Body of pancreas (tissue), 4 donors: ENCODE results near the gene OMG. TPM values are rescaled to one million over a fixed set of nuclear protein-coding genes. Genes with fewer than 3 reads are reported as not detected.

Experiments
- ATAC-seq: fragments of 150-250 bp; one replicate; pipeline ENCODE4 v1.9.1; 2016
- DNase-seq, 4 donors: peaks; one replicate each; pipeline ENCODE4 v3.0.0-alpha.2; 2019
- H3K27ac ChIP-seq, 4 donors: fragments of 200-600 bp; sonication (generic); 1 replicate in 3 of 4; 2 replicates in 1 of 4; pipeline versions ENCODE4 v1.5.1 to v1.6.1; 2016 to 2019; ENCODE audit warnings: mild to moderate bottlenecking in 1 of 4, mixed read lengths in 1 of 4, moderate library complexity in 1 of 4
- H3K27me3 ChIP-seq, 2 donors: fragments of 200-600 bp; sonication (generic); one replicate each; pipeline ENCODE4 v1.6.0; 2016; ENCODE audit warnings: mild to moderate bottlenecking in 1 of 2
- H3K36me3 ChIP-seq, 2 donors: fragments of 200-600 bp; sonication (generic); replicated peaks in 1 of 2; 2 replicates each; pipeline ENCODE4 v1.5.1; 2016; ENCODE audit warnings: low read depth in 2 of 2; ENCODE audit not compliant: insufficient read depth in 1 of 2
- H3K4me1 ChIP-seq: fragments of 200-600 bp; sonication (generic); one replicate; pipeline ENCODE4 v1.6.0; 2016
- H3K4me3 ChIP-seq, 2 donors: fragments of 200-600 bp; sonication (generic); 1 replicate in 1 of 2; 2 replicates in 1 of 2; pipeline ENCODE4 v1.5.1; 2016 to 2019
- H3K9me3 ChIP-seq, 3 donors: fragments of 200-600 bp; sonication (generic); 1 replicate in 2 of 3; 2 replicates in 1 of 3; pipeline ENCODE4 v1.5.1; 2016
- CTCF ChIP-seq, 7 experiments: fragments of 450-650 bp in 4 of 7; fragments of 200-600 bp in 3 of 7; sonication (generic) in 3 of 7; IDR thresholded peaks; one replicate each; pipeline ENCODE4 v1.5.1; 2016 to 2019; ENCODE audit warnings: antibody characterized with exemption in 7 of 7
- POLR2A ChIP-seq, 3 donors: fragments of 450-650 bp; IDR thresholded peaks; one replicate each; pipeline ENCODE4 v1.6.1; 2016; ENCODE audit warnings: antibody characterized with exemption in 3 of 3, mild to moderate bottlenecking in 2 of 3
- WGBS, 2 donors: methylation state at CpG; one replicate each; pipeline ENCODE4 v1.1.5; 2017; 5-methylcytosine and 5-hydroxymethylcytosine counted together
- intact Hi-C: fragments of 100-400 bp; cut with DNase I; formaldehyde crosslinking; loops from one replicate; pipeline ENCODE4 v1.15.1; 2023
- total RNA-seq, 2 donors: library from RNA; depleted of rRNA; stranded (reverse); fragments of >200 nt; gene quantifications; one replicate each; pipeline ENCODE4 v1.1.0, GENCODE V29; 2016

Gene OMG
- total RNA-seq, 2 donors from 2014 or later, result 1.8 TPM; not detected in 1

GRCh38 chr17:31254654-31255053 lies 42.4 kb downstream of the OMG start:
- 94 to 95% methylated on average over 2 of the region's 2 CpGs for WGBS, 2 donors
- ATAC-seq (no peak), DNase-seq (no peak)
- Histone ChIP-seq H3K27me3 (no peaks in the 10 kb centered on the region), H3K27ac (no peak overlapping the region), H3K4me3 (no peak overlapping the region), H3K36me3 (no peaks in the 10 kb centered on the region), H3K9me3 (no peaks in the 10 kb centered on the region), H3K4me1 (no peaks in the 10 kb centered on the region)
- TF ChIP-seq POLR2A (IDR thresholded peaks at IDR 0.05), result no peak
- no peak for TF ChIP-seq CTCF (IDR thresholded peaks at IDR 0.05)
- intact Hi-C loops, result no loop called here

GRCh38 chr17:31252741-31253140 lies 44.3 kb downstream of the OMG start:
- intact Hi-C loops, result no loop called here
- 89 to 92% methylated on average over 1 of the region's 1 CpG for WGBS, 2 donors
- Histone ChIP-seq H3K4me3 (no peak overlapping the region), H3K4me1 (no peaks in the 10 kb centered on the region), H3K36me3 (peaks cover 0 to 2% of the 10 kb centered on the region in 2 donors), H3K27me3 (no peaks in the 10 kb centered on the region), H3K27ac (no peak overlapping the region), H3K9me3 (no peaks in the 10 kb centered on the region)
- ATAC-seq (no peak), DNase-seq (no peak)
- TF ChIP-seq POLR2A (IDR thresholded peaks at IDR 0.05) (no peak), CTCF (IDR thresholded peaks at IDR 0.05) (no peak)

- Histone ChIP-seq H3K36me3 (peaks cover 0 to 2% of the 10 kb centered on the region in 2 donors), H3K4me1 (no peaks in the 10 kb centered on the region), H3K27me3 (no peaks in the 10 kb centered on the region), H3K9me3 (no peaks in the 10 kb centered on the region), H3K4me3 (no peak overlapping the region), H3K27ac (no peak overlapping the region)
- no peak for ATAC-seq
- TF ChIP-seq POLR2A (IDR thresholded peaks at IDR 0.05), result no peak
- no peak for TF ChIP-seq CTCF (IDR thresholded peaks at IDR 0.05)
- intact Hi-C loops, result no loop called here
- DNase-seq, result no peak
Observed at GRCh38 chr17:31251970-31252328, 45.1 kb downstream of the OMG start.

GRCh38 chr17:31251105-31251969 lies 45.7 kb downstream of the OMG start:
- H3K27me3 ChIP-seq, result no peaks in the 10 kb centered on the region
- no peak for TF ChIP-seq CTCF (IDR thresholded peaks at IDR 0.05)
- TF ChIP-seq POLR2A (IDR thresholded peaks at IDR 0.05), result no peak
- peaks cover 0 to 2% of the 10 kb centered on the region in 2 donors for H3K36me3 ChIP-seq
- intact Hi-C loops, result no loop called here
- ATAC-seq (no peak), DNase-seq (no peak)
- H3K27ac ChIP-seq, result no peak overlapping the region
- H3K9me3 ChIP-seq, result no peaks in the 10 kb centered on the region
- no peaks in the 10 kb centered on the region for H3K4me1 ChIP-seq
- 87 to 90% methylated on average over 1 of the region's 1 CpG for WGBS, 2 donors
- H3K4me3 ChIP-seq, result no peak overlapping the region

- WGBS, 2 donors, result 34 to 68% methylated on average over 1 of the region's 1 CpG
- intact Hi-C loops, result no loop called here
- DNase-seq, result no peak
Observed at GRCh38 chr17:31250229-31250628, 46.8 kb downstream of the OMG start.

More at GRCh38 chr17:31250229-31250628, 46.8 kb downstream of the OMG start:
- Histone ChIP-seq H3K4me3 (no peak overlapping the region), H3K9me3 (no peaks in the 10 kb centered on the region), H3K36me3 (peaks cover 0 to 2% of the 10 kb centered on the region in 2 donors), H3K27ac (no peak overlapping the region), H3K27me3 (no peaks in the 10 kb centered on the region), H3K4me1 (no peaks in the 10 kb centered on the region)
- TF ChIP-seq POLR2A (IDR thresholded peaks at IDR 0.05), result no peak
- no peak for TF ChIP-seq CTCF (IDR thresholded peaks at IDR 0.05)
- no peak for ATAC-seq
